Epithelial cell of esophagus (primary cell): ENCODE data around the gene SCLT1.

Source experiments
- DNase-seq: peaks from one replicate; pipeline ENCODE4 v3.0.0; 2010; ENCODE audit warnings: low read depth
- H3K4me3 ChIP-seq: 2 replicates; pipeline ENCODE4 v1.5.1; 2011; ENCODE audit warnings: mild to moderate bottlenecking, low read length, control low read depth
- TF ChIP-seq, protein P1 (sequence below): IDR thresholded peaks from 2 replicates; pipeline ENCODE4 v1.5.1; 2011; ENCODE audit warnings: low read depth, mild to moderate bottlenecking, low read length, control low read depth, inconsistent platforms; ENCODE audit not compliant: insufficient read depth; ENCODE audit errors: missing control alignments

SCLT1 gene

DNA sequence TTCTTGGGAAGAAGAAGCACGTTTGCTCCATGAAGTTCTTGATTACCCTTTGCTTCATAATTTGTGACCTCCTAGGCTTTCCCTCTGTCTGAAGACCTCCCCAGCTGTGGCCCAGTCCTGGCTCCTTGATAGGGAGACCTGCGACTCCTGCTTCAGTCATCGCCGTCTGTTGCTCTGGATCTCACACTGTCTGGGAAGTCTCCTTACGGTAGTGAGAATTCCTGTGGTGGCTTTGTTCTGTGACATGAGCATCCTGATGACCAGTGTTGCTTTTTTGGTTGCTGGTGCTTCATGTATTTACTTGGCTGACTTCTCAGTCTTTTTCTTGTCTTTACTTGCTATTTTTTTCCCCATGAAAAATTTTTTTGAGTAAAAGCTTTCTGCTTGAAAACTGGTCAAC is 239.6 kb downstream of the SCLT1 start:
- no peak overlapping the region for H3K4me3 ChIP-seq
- TF ChIP-seq, protein P1, sequence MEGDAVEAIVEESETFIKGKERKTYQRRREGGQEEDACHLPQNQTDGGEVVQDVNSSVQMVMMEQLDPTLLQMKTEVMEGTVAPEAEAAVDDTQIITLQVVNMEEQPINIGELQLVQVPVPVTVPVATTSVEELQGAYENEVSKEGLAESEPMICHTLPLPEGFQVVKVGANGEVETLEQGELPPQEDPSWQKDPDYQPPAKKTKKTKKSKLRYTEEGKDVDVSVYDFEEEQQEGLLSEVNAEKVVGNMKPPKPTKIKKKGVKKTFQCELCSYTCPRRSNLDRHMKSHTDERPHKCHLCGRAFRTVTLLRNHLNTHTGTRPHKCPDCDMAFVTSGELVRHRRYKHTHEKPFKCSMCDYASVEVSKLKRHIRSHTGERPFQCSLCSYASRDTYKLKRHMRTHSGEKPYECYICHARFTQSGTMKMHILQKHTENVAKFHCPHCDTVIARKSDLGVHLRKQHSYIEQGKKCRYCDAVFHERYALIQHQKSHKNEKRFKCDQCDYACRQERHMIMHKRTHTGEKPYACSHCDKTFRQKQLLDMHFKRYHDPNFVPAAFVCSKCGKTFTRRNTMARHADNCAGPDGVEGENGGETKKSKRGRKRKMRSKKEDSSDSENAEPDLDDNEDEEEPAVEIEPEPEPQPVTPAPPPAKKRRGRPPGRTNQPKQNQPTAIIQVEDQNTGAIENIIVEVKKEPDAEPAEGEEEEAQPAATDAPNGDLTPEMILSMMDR = no peak
- no peak for DNase-seq

- no peak overlapping the region for H3K4me3 ChIP-seq
- DNase-seq = no peak
- TF ChIP-seq, protein P1 = no peak
Measured at GRCh38 chr4:128850252-128850651, 243.1 kb downstream of the SCLT1 start.

- TF ChIP-seq, protein P1 = no peak
- no peak for DNase-seq
- H3K4me3 ChIP-seq = no peak overlapping the region
Measured at GRCh38 chr4:128848461-128848860, 244.9 kb downstream of the SCLT1 start.

DNA sequence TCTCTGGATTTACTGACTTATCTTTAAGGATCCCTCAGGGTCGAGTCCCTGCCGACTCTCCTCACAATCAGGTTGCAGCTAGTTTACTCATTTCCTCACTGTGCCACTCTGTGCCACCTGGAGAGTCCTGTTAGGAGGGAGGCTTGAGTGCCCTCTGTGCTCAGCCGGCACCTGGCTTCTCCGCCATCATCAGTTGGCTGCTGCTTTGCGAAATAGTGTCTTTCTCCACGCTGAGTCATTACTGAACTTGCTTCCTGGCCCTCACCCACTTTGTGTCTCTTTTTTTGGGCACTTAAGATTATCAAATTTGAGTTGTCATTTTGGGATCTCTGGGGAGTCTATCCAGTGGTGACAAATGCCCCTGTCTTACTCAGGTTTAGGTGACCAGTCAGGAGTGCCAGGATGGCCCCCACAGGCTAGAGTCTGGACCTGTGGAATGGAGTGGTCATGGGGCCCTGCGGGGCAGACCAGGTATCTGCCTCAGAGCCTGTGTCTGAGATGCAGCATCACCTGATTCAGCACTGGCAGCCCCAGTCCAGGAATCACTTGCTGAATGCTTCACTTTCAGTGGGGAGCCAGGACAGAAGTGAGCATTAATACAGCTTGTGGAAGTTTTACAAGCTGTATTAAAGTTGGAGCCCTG is 246.1 kb downstream of the SCLT1 start:
- TF ChIP-seq, protein P1 = no peak
- no peak overlapping the region for H3K4me3 ChIP-seq
- peak; percentile 42 for DNase-seq

- TF ChIP-seq, protein P1 = no peak
- DNase-seq = no peak
- H3K4me3 ChIP-seq = no peak overlapping the region
Measured at GRCh38 chr4:128846063-128846462, 247.3 kb downstream of the SCLT1 start.

DNA sequence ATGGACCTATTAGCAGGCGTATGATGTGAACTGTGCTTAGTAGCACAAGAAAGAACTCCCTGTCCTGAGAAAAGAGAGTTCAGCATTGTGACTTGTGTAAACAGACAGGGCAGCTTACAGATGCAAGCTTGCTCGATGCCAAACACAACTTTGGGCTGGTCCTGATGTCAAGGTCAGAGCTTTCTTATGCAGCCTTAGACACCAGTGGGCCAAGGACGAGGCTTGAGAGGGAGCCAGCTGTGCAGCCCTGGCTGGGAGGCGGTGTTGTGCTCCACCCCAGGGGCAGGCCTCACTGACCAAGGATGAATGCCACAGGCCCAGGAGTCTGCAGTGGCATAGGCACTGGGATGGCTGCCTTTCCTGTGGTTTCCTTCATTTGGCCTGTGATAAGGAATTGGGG is 248.4 kb downstream of the SCLT1 start:
- no peak for DNase-seq
- TF ChIP-seq, protein P1 = no peak
- no peak overlapping the region for H3K4me3 ChIP-seq

DNA sequence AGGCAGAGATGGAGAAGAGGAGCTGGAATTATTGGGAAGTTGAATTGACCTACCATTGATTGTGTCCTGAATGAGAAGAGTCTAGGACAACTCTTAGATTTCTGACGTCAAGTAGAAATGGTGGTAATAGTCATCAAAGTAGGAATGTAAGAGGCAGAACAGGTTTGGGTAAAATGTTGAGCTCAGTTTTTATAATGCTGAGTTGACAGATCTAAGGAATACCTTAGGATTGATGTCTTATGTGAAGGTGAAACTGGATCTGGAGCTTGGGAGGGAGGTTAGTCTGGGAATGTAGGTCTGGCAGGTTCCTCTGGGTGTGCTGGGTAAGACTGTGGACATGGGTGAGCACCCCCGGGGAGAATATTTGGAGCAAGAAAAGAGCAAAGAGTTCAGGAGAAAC is 251.9 kb downstream of the SCLT1 start:
- TF ChIP-seq, protein P1 = no peak
- DNase-seq = peak; percentile 54

More for the DNA sequence above, 251.9 kb downstream of the SCLT1 start:
- H3K4me3 ChIP-seq = no peak overlapping the region
